HG02678 (cell line): ENCODE measurements around the gene NDUFAF8.
"Not testable (repeated sequence)": the region's sequence is repeated elsewhere in the genome, so short reads cannot be mapped to it uniquely, and the experiment has no call there.

Experiments
- ATAC-seq: cut with Tn5 transposase; IDR thresholded peaks from one replicate; pipeline ENCODE4 v1.9.1; 2021; ENCODE audit warnings: mild to moderate bottlenecking, moderate library complexity; ENCODE audit not compliant: unreplicated experiment

NDUFAF8 gene

GRCh38 chr17:81222906-81223761 lies 16.0 kb upstream of the NDUFAF8 start, which contains the start of gene CEP131:
CEP131 (minus strand) TSS chr17:81222965; CDS start chr17:81220056, 2,909 bp downstream.
- ATAC-seq = peak; percentile 95

- ATAC-seq = no peak
These were observed 15.4 kb upstream of the NDUFAF8 start for GRCh38 chr17:81223762-81224130.

GRCh38 chr17:81227630-81228029 lies 11.5 kb upstream of the NDUFAF8 start:
- ATAC-seq = not testable (repeated sequence)

- ATAC-seq = no peak
These were observed 10.7 kb upstream of the NDUFAF8 start for GRCh38 chr17:81228420-81228819.

GRCh38 chr17:81228834-81229665 lies 10.1 kb upstream of the NDUFAF8 start:
- ATAC-seq = no peak

GRCh38 chr17:81229666-81229920 lies 9.5 kb upstream of the NDUFAF8 start:
- no peak for ATAC-seq

- no peak for ATAC-seq
These were observed 8.9 kb upstream of the NDUFAF8 start for GRCh38 chr17:81230043-81230820.

- ATAC-seq = no peak
These were observed 7.9 kb upstream of the NDUFAF8 start for GRCh38 chr17:81231121-81231645.

GRCh38 chr17:81231766-81232581 lies 7.1 kb upstream of the NDUFAF8 start:
- no peak for ATAC-seq

- ATAC-seq = no peak
These were observed 6.4 kb upstream of the NDUFAF8 start for GRCh38 chr17:81232616-81233241.

- ATAC-seq = no peak
These were observed 5.8 kb upstream of the NDUFAF8 start for GRCh38 chr17:81233316-81233715.

GRCh38 chr17:81233811-81234505 lies 5.2 kb upstream of the NDUFAF8 start:
- ATAC-seq = no peak

- no peak for ATAC-seq
These were observed 4.6 kb upstream of the NDUFAF8 start for GRCh38 chr17:81234506-81234855.

GRCh38 chr17:81234940-81235821 lies 3.9 kb upstream of the NDUFAF8 start:
- ATAC-seq = no peak

- ATAC-seq = no peak
These were observed 3.0 kb upstream of the NDUFAF8 start for GRCh38 chr17:81235822-81236740.

- ATAC-seq = no peak
These were observed 2.3 kb upstream of the NDUFAF8 start for GRCh38 chr17:81236784-81237183.
